ENCODE measurements around the gene PITPNC1. TPM values are rescaled to one million over a fixed set of nuclear protein-coding genes. Genes with fewer than 3 reads are reported as not detected.

PITPNC1 gene
- total RNA-seq, 1 experiment from 2014 or later = 37.5 TPM

GRCh38 chr17:67413388-67413787 lies 36.3 kb downstream of the PITPNC1 start:
- Histone ChIP-seq H4K8ac (replicated peaks; ENCODE audit: insufficient read length, low read depth, low read length) (no peak overlapping the region), H4K91ac (ENCODE audit: insufficient read length, low read depth, low read length) (no peak overlapping the region), H2BK5ac (ENCODE audit: insufficient read length, low read length) (no peak overlapping the region), H2AK5ac (ENCODE audit: insufficient read length, low read length) (no peak overlapping the region), H2BK15ac (ENCODE audit: low read depth, low read length) (no peak overlapping the region), H3K18ac (ENCODE audit: insufficient read length, low read depth, low read length) (no peak overlapping the region), H3K4ac (ENCODE audit: low read depth, low read length) (no peak overlapping the region), H3K27me3 (ENCODE audit: insufficient read depth, low read length) (no peaks in the 10 kb centered on the region), H3K9ac (ENCODE audit: extremely low read depth, insufficient read length, low read length) (no peak overlapping the region), H3K4me1 (ENCODE audit: insufficient read depth, low read length) (no peaks in the 10 kb centered on the region), H2AFZ (ENCODE audit: low read length) (no peak overlapping the region), H3K4me2 (ENCODE audit: insufficient read depth, insufficient read length, low read length) (no peak overlapping the region), H3K79me1 (ENCODE audit: insufficient read depth, low read depth, low read length, poor library complexity, severe bottlenecking) (peaks cover 16% of the 10 kb centered on the region), H2BK12ac (ENCODE audit: insufficient read length, low read depth, low read length) (no peak overlapping the region), H2BK20ac (ENCODE audit: low read depth, low read length, poor library complexity, severe bottlenecking) (no peak overlapping the region), H3K23ac (ENCODE audit: insufficient read length, low read depth, low read length) (no peak overlapping the region), H3T11ph (ENCODE audit: low read length) (no peak overlapping the region), H4K20me1 (ENCODE audit: control insufficient read depth, insufficient read depth, insufficient read length) (no peaks in the 10 kb centered on the region), H3K56ac (ENCODE audit: insufficient read length, low read depth, low read length) (no peak overlapping the region), H4K5ac (ENCODE audit: insufficient read length, low read depth, low read length) (no peak overlapping the region), H3K79me2 (ENCODE audit: insufficient read depth, low read length) (peaks cover 8% of the 10 kb centered on the region; the same call in 1 of the 2 replicates), H3K14ac (ENCODE audit: insufficient read depth, low read length) (no peak overlapping the region), H2BK120ac (ENCODE audit: low read depth, low read length, poor library complexity, severe bottlenecking) (no peak overlapping the region), H3K23me2 (ENCODE audit: insufficient read length, low read depth, low read length, poor library complexity, severe bottlenecking) (no peaks in the 10 kb centered on the region), H3K27ac (ENCODE audit: insufficient read length, low read depth, low read length) (no peak overlapping the region), H3K9me3 (ENCODE audit: control insufficient read depth, low read depth, low read length) (no peaks in the 10 kb centered on the region)
- H3K4me1 Mint-ChIP-seq = peaks cover 4 to 6% of the 10 kb centered on the region in 2 experiments; a peak in 2 of 4 replicates
- DNase-seq = no peak
- no CpG with 5 or more reads among the region's 5 CpGs for WGBS (ENCODE audit: extremely low coverage, insufficient read length, low lambda C conversion rate)
- H3K36me3 Mint-ChIP-seq (ENCODE audit: insufficient read depth in 1 of 3, low read depth in 3 of 3) = peaks cover 11 to 20% (median 17%) of the 10 kb centered on the region in 3 experiments
- H3K9me3 Mint-ChIP-seq = peaks cover 6 to 18% of the 10 kb centered on the region in 2 experiments; a peak in 2 of 5 replicates
- H3K27ac Mint-ChIP-seq = no peak overlapping the region
- H3K27me3 Mint-ChIP-seq (ENCODE audit: low read depth) = no peaks in the 10 kb centered on the region
- no peak for TF ChIP-seq CTCF (conservative IDR thresholded peaks at IDR 0.05)
- H3K4me3 Mint-ChIP-seq = no peak overlapping the region

Measured in H9 (cell line).